ENCODE results near the gene PPM1M.

DNA sequence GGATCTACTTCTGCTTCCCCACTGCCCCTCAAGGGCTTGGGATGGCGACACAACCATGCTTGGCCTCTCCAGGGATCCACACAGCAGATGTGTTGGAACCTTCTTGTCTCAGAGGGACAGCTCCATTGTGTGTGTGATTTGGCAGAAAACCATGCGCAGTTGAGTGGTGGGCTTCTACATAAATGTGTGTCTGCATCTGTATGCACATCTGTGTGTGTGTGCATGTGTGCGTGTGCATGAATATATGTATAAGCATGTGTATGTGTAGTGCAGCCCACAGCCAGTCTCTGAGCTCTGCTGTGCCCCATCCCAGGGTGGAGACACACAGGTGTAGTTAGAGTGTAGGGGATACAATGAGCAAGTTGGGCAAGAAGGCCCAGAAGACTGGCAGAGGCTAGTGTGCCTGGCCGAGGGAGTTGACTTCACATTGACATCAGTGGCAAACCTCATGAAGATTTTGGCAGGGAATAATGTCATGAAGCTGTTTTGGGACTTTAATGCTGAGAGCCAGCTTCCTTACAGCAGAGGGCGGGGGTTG lies 50.2 kb downstream of the PPM1M start:
- TF ChIP-seq ESRRG (CRISPR knock-in tag; IDR thresholded peaks at IDR 0.05) (no peak), ZFP3 (CRISPR knock-in tag; IDR thresholded peaks at IDR 0.05) (no peak), GLIS3 (CRISPR knock-in tag; IDR thresholded peaks at IDR 0.05) (no peak), ISL1 (CRISPR knock-in tag; IDR thresholded peaks at IDR 0.05) (no peak), TCF4 (CRISPR knock-in tag; IDR thresholded peaks at IDR 0.05; ENCODE audit: borderline replicate concordance) (no peak), SNAI2 (CRISPR knock-in tag; IDR thresholded peaks at IDR 0.05) (no peak), TOX (CRISPR knock-in tag; IDR thresholded peaks at IDR 0.05; ENCODE audit: borderline replicate concordance) (no peak), ARNTL (CRISPR knock-in tag; IDR thresholded peaks at IDR 0.05; ENCODE audit: borderline replicate concordance, low read depth) (no peak)

All from SK-N-SH treated with all-trans-retinoic acid at 6 μM for 48 hours (cell line).